Fibroblast of skin of right quadriceps (primary cell): ENCODE measurements around the gene SLC25A14.
"Not testable (repeated sequence)": the region's sequence is repeated elsewhere in the genome, so short reads cannot be mapped to it uniquely, and the experiment has no call there.

Source experiments
- DNase-seq: peaks from one replicate; pipeline ENCODE4 v3.0.0-alpha.2; 2013

The SLC25A14 gene

GRCh38 chrX:130339408-130340222 lies at the start of gene SLC25A14:
TSS of gene SLC25A14 (plus strand) at chrX:130339919. CDS start at chrX:130340279, 360 bp downstream.
- peak; percentile 65 for DNase-seq

DNA sequence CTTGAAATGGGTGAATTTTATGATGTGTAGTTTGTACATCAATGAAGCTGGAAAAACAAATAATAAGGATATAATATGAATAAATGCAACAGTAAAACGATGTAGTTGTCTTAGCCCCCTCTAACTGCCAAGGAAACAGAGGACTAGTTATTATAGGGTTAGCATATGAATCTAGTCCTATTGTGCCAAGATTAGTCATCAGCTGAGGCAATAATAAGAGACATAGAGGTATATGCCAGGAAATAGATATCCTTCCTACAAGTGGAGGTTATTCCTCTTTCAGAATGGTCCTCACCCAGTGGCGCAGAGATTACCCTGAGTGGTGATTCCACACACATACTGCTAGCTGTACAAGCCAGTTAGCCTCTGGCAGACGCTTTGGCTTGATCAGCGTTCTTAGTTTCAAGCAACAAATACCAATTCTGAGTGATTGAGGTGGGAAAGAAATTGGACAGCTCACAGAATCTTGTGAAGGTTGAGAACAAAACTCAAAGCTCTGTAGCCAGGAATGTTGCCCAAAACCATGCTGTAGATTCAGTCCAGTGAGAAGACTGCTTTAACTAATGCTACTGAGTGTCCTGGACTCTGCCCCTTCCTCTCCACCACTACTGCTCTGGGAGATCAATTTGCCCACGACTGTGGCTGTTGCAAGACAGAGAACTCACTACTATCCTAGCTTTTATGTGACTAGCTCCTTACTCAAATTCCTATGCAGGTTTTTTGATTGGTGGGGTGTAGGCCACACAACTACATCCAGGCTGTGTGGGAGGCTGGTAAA lies 44.0 kb upstream of the SLC25A14 start:
- no peak for DNase-seq

- no peak for DNase-seq
These were observed 43.4 kb upstream of the SLC25A14 start for GRCh38 chrX:130296297-130296678.

- peak; percentile 13 for DNase-seq
These were observed 43.0 kb upstream of the SLC25A14 start for GRCh38 chrX:130296743-130297142.

DNA sequence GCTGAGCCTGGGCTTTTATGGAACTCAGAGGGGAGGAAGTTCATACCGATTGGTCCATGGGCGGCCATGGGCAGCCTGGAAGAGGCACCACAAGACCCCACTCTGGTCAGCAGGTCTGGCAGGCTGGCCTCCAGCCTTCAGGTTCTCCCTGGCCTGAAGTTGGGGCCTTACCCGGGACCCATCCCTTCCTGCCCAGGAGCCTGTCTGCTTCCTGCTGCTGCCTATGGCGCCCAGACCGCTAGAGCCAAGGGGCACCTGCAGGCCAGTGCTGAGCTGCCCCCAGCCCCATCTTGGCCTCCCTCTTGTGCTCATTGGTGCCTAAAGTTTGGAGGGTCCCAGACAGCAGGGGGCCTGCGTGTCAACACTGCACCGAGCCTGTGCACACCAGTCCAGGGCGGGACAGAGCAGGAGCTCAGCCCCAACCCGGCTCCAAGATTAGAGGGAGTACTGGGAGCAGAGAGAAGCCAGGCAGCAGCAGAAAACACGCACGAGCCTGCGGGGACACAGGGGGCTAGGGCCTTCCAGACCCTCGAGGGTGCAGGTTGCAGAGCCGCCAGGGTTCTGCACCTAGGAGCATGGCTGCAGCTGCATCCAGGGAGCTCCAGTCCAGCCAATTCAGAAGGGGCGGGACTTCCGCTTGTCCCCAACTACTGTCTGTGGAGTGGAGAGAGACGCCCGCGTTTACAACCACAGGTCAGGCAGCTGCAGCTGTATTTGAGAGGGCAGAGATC lies 40.3 kb upstream of the SLC25A14 start:
- DNase-seq, result no peak

DNA sequence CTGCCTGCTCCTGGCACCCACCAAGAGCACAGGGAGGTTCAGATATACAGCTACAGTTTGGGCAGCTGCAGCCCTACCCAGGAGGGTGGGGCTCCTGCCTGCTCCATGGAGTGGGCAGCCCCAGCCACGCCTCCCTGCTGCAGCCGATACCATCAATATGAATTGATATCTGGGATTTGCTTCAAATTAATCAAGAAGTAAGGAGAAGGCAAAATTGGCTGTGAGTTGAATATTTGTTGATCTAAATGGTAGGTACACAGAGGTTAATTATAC lies 39.8 kb upstream of the SLC25A14 start:
- DNase-seq, result no peak

DNA sequence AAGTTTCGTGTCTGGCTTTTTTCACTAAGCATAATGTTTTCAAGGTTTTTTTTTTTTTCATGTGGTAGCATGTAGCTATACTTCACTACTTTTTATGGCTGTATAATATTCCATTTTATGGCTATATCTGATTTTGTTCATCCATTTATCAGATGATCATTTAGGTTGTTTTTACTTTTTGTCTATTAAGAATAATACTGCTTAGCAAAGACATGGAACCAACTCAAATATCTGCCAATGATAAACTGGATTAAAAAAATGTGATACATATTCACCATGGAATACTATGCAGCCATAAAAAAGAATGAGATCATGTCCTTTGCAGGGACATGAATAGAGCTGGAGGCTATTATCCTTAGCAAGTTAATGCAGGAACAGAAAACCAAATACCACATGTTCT lies 38.3 kb upstream of the SLC25A14 start:
- DNase-seq, result no peak

DNA sequence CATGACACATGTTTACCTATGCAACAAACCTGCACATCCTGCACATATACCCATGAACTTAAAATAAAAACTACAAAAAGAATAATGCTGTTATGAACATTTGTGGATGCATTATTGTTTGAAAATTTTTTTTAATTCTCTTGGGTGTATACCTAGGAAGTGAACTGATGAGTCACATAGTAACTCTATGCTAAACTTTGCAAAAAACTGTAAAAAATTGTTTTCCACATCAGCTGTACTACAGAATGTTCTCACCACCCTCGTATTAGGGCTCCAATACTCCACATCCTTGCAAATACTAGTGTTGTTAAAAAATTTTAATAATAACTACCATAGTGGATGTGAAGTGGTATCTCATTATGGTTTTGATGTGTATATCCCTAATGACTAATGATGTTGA lies 37.7 kb upstream of the SLC25A14 start:
- no peak for DNase-seq

DNA sequence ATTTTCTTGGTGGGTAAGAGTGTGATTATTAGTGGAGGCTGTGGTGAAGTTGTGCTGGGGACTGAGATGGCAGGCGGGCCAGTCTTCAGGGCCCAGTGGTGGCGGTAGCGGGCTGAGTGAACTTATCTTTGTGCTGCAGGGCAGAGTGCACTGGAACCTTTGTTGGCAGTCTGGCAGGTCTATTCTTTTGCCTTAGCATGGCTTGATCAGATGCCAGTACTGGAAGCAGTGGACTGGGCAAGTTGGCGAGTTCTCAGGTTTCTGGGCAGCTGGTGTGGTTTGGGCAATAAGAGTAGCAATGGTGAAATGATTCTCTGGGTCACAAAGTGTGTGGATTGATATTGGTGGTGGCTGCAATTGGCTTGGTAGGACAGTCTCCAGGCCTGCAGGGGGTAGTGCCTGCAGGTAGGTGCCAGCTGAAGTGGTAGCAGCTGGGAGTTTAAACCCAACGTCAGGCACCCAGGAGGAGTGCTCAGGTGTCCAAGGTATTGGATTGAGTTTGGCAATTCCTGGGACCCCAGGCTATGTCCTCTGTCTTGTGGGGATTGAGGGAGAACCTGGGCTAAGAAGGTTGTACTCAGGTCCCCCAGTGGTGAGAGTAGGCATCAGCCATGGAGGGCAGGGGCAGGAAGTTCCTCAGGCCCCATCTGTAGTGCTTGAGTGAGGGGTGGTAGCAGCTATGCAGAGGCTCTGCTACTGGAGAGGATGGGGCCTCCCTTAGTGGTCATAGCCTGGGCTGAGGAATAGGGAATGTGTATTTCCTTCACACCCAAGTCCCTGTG lies 34.9 kb upstream of the SLC25A14 start:
- DNase-seq, result no peak

DNA sequence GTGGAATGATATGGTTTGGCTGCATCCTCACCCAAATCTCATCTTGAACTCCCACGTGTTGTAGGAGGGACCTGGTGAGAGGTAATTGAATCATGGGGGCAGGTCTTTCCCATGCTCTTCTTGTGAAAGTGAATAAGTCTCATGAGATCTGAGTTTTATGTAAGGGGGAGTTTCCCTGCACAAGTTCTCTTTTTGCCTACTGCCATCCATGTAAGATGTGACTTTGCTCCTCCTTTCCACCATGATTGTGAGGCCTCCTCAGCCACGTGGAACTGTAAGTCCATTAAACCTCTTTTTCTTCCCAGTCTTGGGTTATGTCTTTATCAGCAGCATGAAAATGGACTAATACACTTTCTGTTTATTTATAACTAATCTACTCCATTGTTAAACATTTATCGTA lies 19.8 kb upstream of the SLC25A14 start:
- not testable (repeated sequence) for DNase-seq

DNA sequence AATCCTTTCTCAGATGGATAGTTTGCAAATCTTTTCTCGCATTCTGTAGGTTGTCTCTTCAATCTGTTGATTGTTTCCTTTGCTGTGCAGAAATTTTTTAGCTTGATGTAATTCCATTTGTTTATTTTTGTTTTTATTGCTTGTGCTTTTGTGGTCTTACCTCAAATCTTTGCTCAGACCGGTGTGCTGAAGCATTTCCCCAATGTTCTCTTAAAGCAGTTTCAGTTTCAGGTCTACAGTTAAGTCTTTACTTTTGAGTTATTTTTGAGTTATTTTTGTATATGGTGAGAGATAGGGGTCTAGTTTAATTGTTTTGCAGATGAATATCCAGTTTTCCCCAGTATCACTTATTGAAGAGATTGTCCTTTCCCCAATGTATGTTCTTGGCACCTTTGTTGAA lies 18.2 kb upstream of the SLC25A14 start:
- no peak for DNase-seq

DNA sequence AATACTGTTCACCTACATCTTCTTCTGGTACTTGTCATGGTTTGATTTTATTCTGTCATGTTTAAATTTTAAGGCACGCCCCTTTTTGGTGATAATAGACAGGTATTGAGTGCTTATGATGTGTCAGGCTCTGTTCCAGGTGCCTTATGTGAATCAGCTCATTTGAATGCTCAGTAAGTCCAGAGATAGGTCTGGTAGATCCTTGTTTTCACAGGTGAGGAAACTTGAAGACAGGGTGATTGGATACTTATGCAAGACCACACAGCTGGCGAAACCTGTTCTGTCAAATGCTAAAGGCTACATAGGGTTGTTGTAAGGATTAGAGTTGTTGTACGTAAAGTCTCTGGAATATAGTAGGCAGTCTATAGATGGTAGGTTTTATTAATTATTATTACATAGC lies 9.6 kb upstream of the SLC25A14 start:
- DNase-seq, result no peak

- DNase-seq, result peak; percentile 31
These were observed 9.0 kb upstream of the SLC25A14 start for GRCh38 chrX:130330706-130331105.

DNA sequence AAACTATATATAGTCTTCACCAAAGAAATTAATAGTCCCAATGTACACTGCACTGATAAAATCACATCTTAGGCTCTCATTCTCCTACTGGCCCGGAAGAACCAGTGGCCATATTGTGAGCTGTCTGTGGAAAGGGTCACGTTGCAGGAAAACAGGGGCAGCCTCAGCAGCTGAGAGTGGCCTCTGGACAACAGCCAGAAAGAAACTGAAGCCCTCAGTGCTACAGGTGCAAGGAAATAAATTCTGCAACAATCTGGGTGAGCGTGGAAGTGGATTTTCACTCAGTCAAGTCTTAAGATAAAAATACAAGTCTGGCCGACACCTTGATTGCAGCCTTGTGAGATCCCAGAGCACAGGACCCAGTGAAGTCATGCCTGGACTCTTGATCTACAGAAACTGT lies 3.2 kb upstream of the SLC25A14 start:
- DNase-seq, result no peak

GRCh38 chrX:130338869-130339268 lies 850 bp upstream of the SLC25A14 start:
- DNase-seq, result not testable (repeated sequence)

GRCh38 chrX:130340271-130340670 lies 552 bp downstream of the SLC25A14 start:
- no peak for DNase-seq

GRCh38 chrX:130343411-130343810 lies 3.7 kb downstream of the SLC25A14 start:
- no peak for DNase-seq

- DNase-seq, result peak; percentile 65
These were observed 7.6 kb downstream of the SLC25A14 start for GRCh38 chrX:130347321-130347720.

DNA sequence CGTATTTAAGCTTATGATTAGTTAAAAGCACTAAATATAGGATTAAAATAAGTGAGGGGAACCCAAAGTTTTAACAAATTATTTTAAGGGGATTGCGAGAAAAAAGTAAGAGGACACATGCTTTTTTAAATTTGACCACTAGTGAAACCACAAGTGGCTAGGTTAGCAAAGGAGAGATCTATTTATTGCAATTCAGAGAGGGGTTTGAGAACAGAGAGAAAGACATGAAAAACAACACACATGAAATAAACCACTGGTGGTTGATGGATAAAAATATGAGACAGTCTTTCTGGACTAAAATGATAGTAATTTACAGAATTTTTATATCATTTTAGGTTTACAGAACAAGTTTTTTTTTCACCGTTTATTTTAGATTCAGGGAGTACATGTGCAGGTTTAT lies 11.8 kb downstream of the SLC25A14 start:
- DNase-seq, result no peak

DNA sequence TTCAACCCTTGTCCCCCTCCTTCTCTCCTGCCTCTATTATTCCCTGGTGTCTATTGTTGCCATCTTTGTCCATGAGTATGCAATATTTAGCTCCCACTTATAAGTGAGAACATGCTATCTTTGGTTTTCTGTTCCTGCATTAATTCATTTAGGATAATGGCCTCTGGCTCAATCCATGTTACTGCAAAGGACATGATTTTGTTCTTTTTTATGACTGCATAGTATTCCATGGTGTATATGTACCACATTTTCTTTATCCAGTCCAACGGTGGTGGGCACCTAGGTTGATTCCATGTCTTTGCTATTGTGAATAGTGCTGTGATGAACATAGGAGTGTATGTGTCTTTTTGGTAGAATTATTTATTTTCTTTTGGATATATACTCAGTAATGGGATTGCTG lies 12.3 kb downstream of the SLC25A14 start:
- not testable (repeated sequence) for DNase-seq

DNA sequence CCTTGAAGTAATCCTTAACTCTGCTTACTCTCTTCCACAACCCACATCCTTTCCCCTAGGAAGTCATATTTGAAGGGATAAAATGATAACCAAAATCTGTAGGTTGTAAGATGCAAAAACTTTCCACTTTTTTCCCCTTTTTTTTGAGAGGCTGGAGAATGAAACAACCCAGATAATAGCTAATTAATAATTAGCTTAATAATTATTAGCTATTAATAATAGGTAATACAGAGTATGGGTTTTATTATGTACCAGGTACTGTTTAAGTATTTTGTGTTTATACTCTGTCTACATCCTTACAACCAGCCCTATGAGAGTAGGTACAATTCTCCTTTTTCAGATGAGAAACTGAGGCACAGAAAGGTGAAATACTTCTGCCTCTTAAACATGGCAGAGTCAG lies 36.4 kb downstream of the SLC25A14 start:
- DNase-seq, result no peak

- no peak for DNase-seq
These were observed 38.4 kb downstream of the SLC25A14 start for GRCh38 chrX:130378024-130378669.
